Immature natural killer cell (primary cell): Measurements from ENCODE around the gene GPR146. TPM values are rescaled to one million over a fixed set of nuclear protein-coding genes. Genes with fewer than 3 reads are reported as not detected.

Experiments
- DNase-seq, 3 donors: peaks; one replicate each; pipeline ENCODE4 v3.0.0; 2022; ENCODE audit warnings: mixed read lengths in 1 of 3
- H3K27ac Mint-ChIP-seq, 6 donors: one replicate each; pipeline ENCODE4 v1.8.0; 2020; ENCODE audit warnings: mixed read lengths in 6 of 6, mild to moderate bottlenecking in 5 of 6, inconsistent platforms in 4 of 6, moderate library complexity in 3 of 6
- H3K27me3 Mint-ChIP-seq, 3 donors: one replicate each; pipeline ENCODE4 v1.8.0; 2020 to 2021; ENCODE audit warnings: low read depth in 3 of 3, mild to moderate bottlenecking in 3 of 3, mixed read lengths in 3 of 3, moderate library complexity in 3 of 3, inconsistent platforms in 1 of 3
- H3K36me3 Mint-ChIP-seq, 3 donors: one replicate each; pipeline ENCODE4 v1.8.0; 2020; ENCODE audit warnings: mixed read lengths in 3 of 3, inconsistent platforms in 2 of 3, mild to moderate bottlenecking in 2 of 3
- H3K4me1 Mint-ChIP-seq, 2 donors: one replicate each; pipeline ENCODE4 v1.8.0; 2020; ENCODE audit warnings: inconsistent platforms in 2 of 2, mild to moderate bottlenecking in 2 of 2, mixed read lengths in 2 of 2, moderate library complexity in 1 of 2
- H3K4me3 Mint-ChIP-seq, 5 donors: one replicate each; pipeline ENCODE4 v1.8.0; 2020; ENCODE audit warnings: mild to moderate bottlenecking in 5 of 5, mixed read lengths in 5 of 5, inconsistent platforms in 3 of 5, moderate library complexity in 3 of 5
- H3K9me3 Mint-ChIP-seq, 6 donors: one replicate each; pipeline ENCODE4 v1.8.0; 2020; ENCODE audit warnings: mild to moderate bottlenecking in 6 of 6, mixed read lengths in 6 of 6, inconsistent platforms in 4 of 6, moderate library complexity in 3 of 6
- polyA plus RNA-seq, 3 donors: library from polyadenylated mRNA; unstranded; fragments of 300-500 nt; fragmentation: Illumina TruSeq; gene quantifications; one replicate each; pipeline ENCODE4 v1.2.3, GENCODE V29; 2021

The GPR146 gene
- polyA plus RNA-seq, 3 donors from 2014 or later = 1.1 to 1.9 TPM; not detected in 1

GRCh38 chr7:1049006-1049741 lies 4.8 kb downstream of the GPR146 start:
- no peaks in the 10 kb centered on the region for H3K9me3 Mint-ChIP-seq
- H3K27me3 Mint-ChIP-seq = peaks cover 4 to 7% (median 4%) of the 10 kb centered on the region in 3 donors
- no peak overlapping the region for H3K4me3 Mint-ChIP-seq
- H3K4me1 Mint-ChIP-seq = peaks cover 18 to 19% of the 10 kb centered on the region in 2 donors
- H3K27ac Mint-ChIP-seq = no peak overlapping the region
- DNase-seq = no peak
- H3K36me3 Mint-ChIP-seq = no peaks in the 10 kb centered on the region

GRCh38 chr7:1049801-1050200 lies 5.5 kb downstream of the GPR146 start:
- peaks cover 16 to 20% of the 10 kb centered on the region in 2 donors for H3K4me1 Mint-ChIP-seq
- no peaks in the 10 kb centered on the region for H3K36me3 Mint-ChIP-seq
- H3K27me3 Mint-ChIP-seq = peaks cover 3 to 9% (median 6%) of the 10 kb centered on the region in 3 donors
- DNase-seq = no peak
- no peak overlapping the region for H3K4me3 Mint-ChIP-seq
- H3K27ac Mint-ChIP-seq = no peak overlapping the region
- H3K9me3 Mint-ChIP-seq = no peaks in the 10 kb centered on the region

GRCh38 chr7:1050254-1050906 lies 6.0 kb downstream of the GPR146 start:
- H3K4me3 Mint-ChIP-seq = no peak overlapping the region
- H3K27me3 Mint-ChIP-seq = peaks cover 3 to 9% (median 5%) of the 10 kb centered on the region in 3 donors
- no peaks in the 10 kb centered on the region for H3K36me3 Mint-ChIP-seq
- no peak overlapping the region for H3K27ac Mint-ChIP-seq
- no peaks in the 10 kb centered on the region for H3K9me3 Mint-ChIP-seq
- no peak for DNase-seq
- peaks cover 10 to 19% of the 10 kb centered on the region in 2 donors for H3K4me1 Mint-ChIP-seq

- DNase-seq = no peak
- H3K27me3 Mint-ChIP-seq = peaks cover under 1 to 9% (median 7%) of the 10 kb centered on the region in 3 donors
- H3K9me3 Mint-ChIP-seq = no peaks in the 10 kb centered on the region
- no peak overlapping the region for H3K27ac Mint-ChIP-seq
- H3K4me1 Mint-ChIP-seq = peaks cover 3 to 17% of the 10 kb centered on the region in 2 donors
- no peak overlapping the region for H3K4me3 Mint-ChIP-seq
- no peaks in the 10 kb centered on the region for H3K36me3 Mint-ChIP-seq
These were observed 6.8 kb downstream of the GPR146 start for GRCh38 chr7:1050956-1051690.

GRCh38 chr7:1052031-1052818 lies 7.9 kb downstream of the GPR146 start:
- no peak overlapping the region for H3K4me3 Mint-ChIP-seq
- no peak overlapping the region for H3K27ac Mint-ChIP-seq
- H3K27me3 Mint-ChIP-seq = peaks cover 0 to 9% (median 7%) of the 10 kb centered on the region in 3 donors
- H3K4me1 Mint-ChIP-seq = peaks cover 0 to 15% of the 10 kb centered on the region in 2 donors
- DNase-seq = no peak
- no peaks in the 10 kb centered on the region for H3K9me3 Mint-ChIP-seq
- H3K36me3 Mint-ChIP-seq = no peaks in the 10 kb centered on the region

- peaks cover 0 to 9% (median 4%) of the 10 kb centered on the region in 3 donors for H3K27me3 Mint-ChIP-seq
- DNase-seq = no peak
- H3K4me3 Mint-ChIP-seq = no peak overlapping the region
- no peak overlapping the region for H3K27ac Mint-ChIP-seq
- H3K9me3 Mint-ChIP-seq = no peaks in the 10 kb centered on the region
- peaks cover 0 to 15% of the 10 kb centered on the region in 2 donors for H3K4me1 Mint-ChIP-seq
- H3K36me3 Mint-ChIP-seq = no peaks in the 10 kb centered on the region
These were observed 8.7 kb downstream of the GPR146 start for GRCh38 chr7:1053002-1053411.

GRCh38 chr7:1053816-1054370 lies 9.5 kb downstream of the GPR146 start:
- peaks cover 5 to 20% of the 10 kb centered on the region in 2 donors for H3K4me1 Mint-ChIP-seq
- DNase-seq = no peak
- H3K9me3 Mint-ChIP-seq = no peaks in the 10 kb centered on the region
- H3K27me3 Mint-ChIP-seq = peaks cover 4 to 10% (median 6%) of the 10 kb centered on the region in 3 donors
- H3K36me3 Mint-ChIP-seq = peaks cover 0 to 7% (median 0%) of the 10 kb centered on the region in 3 donors
- no peak overlapping the region for H3K4me3 Mint-ChIP-seq
- H3K27ac Mint-ChIP-seq = no peak overlapping the region

- peaks cover 4 to 10% (median 7%) of the 10 kb centered on the region in 3 donors for H3K27me3 Mint-ChIP-seq
- H3K27ac Mint-ChIP-seq = no peak overlapping the region
These were observed 10.1 kb downstream of the GPR146 start for GRCh38 chr7:1054438-1054837.

GRCh38 chr7:1054861-1055450 lies 10.6 kb downstream of the GPR146 start:
- peaks cover 0 to 7% (median 0%) of the 10 kb centered on the region in 3 donors for H3K36me3 Mint-ChIP-seq
- peak overlapping the region in 1 of 5 donors; percentile 23 for H3K4me3 Mint-ChIP-seq
- no peak for DNase-seq
- H3K4me1 Mint-ChIP-seq = peaks cover 12 to 22% of the 10 kb centered on the region in 2 donors
- H3K27me3 Mint-ChIP-seq = peaks cover 4 to 10% (median 7%) of the 10 kb centered on the region in 3 donors
- no peak overlapping the region for H3K27ac Mint-ChIP-seq
- H3K9me3 Mint-ChIP-seq = no peaks in the 10 kb centered on the region

More at GRCh38 chr7:1054438-1054837, 10.1 kb downstream of the GPR146 start:
- no peak for DNase-seq
- H3K36me3 Mint-ChIP-seq = peaks cover 0 to 7% (median 0%) of the 10 kb centered on the region in 3 donors
- peaks cover 11 to 21% of the 10 kb centered on the region in 2 donors for H3K4me1 Mint-ChIP-seq
- no peak overlapping the region for H3K4me3 Mint-ChIP-seq
- no peaks in the 10 kb centered on the region for H3K9me3 Mint-ChIP-seq

GRCh38 chr7:1055491-1055955 lies 11.2 kb downstream of the GPR146 start:
- no peak for DNase-seq
- H3K4me1 Mint-ChIP-seq = peaks cover 12 to 27% of the 10 kb centered on the region in 2 donors
- H3K36me3 Mint-ChIP-seq = peaks cover 0 to 7% (median 0%) of the 10 kb centered on the region in 3 donors
- peaks cover 4 to 10% (median 7%) of the 10 kb centered on the region in 3 donors for H3K27me3 Mint-ChIP-seq
- H3K4me3 Mint-ChIP-seq = peak overlapping the region in 1 of 5 donors; percentile 23
- no peak overlapping the region for H3K27ac Mint-ChIP-seq
- no peaks in the 10 kb centered on the region for H3K9me3 Mint-ChIP-seq

- H3K4me1 Mint-ChIP-seq = peaks cover 12 to 27% of the 10 kb centered on the region in 2 donors
- peaks cover 4 to 12% (median 9%) of the 10 kb centered on the region in 3 donors for H3K27me3 Mint-ChIP-seq
- DNase-seq = peak; percentile 22 to 32 (median 29)
- no peaks in the 10 kb centered on the region for H3K9me3 Mint-ChIP-seq
- H3K27ac Mint-ChIP-seq = no peak overlapping the region
- peaks cover 0 to 7% (median 0%) of the 10 kb centered on the region in 3 donors for H3K36me3 Mint-ChIP-seq
- H3K4me3 Mint-ChIP-seq = no peak overlapping the region
These were observed 11.8 kb downstream of the GPR146 start for GRCh38 chr7:1055956-1056784.
